Kasumi-1 (cell line): ENCODE measurements around the gene NPW.
A peak's percentile ranks its signal among the peaks of the same experiment; 100 is the strongest.
"Not testable (repeated sequence)": the region's sequence is repeated elsewhere in the genome, so short reads cannot be mapped to it uniquely, and the experiment has no call there.

Experiments
- DNase-seq, 2 experiments: peaks; one replicate each; lab custom pipeline; 2025; lab: John Stamatoyannopoulos, UW

The NPW gene

GRCh38 chr16:2002406-2003230 lies 17.0 kb upstream of the NPW start:
- DNase-seq, result no peak

GRCh38 chr16:2003231-2003826 lies 16.3 kb upstream of the NPW start:
- DNase-seq, result no peak

- peak; percentile 59 to 60 for DNase-seq
Observed at GRCh38 chr16:2003827-2004641, 15.6 kb upstream of the NPW start.

GRCh38 chr16:2004795-2005517 lies 14.6 kb upstream of the NPW start:
- no peak for DNase-seq

GRCh38 chr16:2005646-2006045 lies 13.9 kb upstream of the NPW start:
- no peak for DNase-seq

GRCh38 chr16:2006317-2006716 lies 13.3 kb upstream of the NPW start:
- no peak for DNase-seq

GRCh38 chr16:2007081-2007836 lies 12.3 kb upstream of the NPW start:
- DNase-seq, result no peak

- DNase-seq, result peak; percentile 24 to 38
Observed at GRCh38 chr16:2008009-2008526, 11.5 kb upstream of the NPW start.

- DNase-seq, result no peak
Observed at GRCh38 chr16:2008631-2009163, 10.9 kb upstream of the NPW start.

- DNase-seq, result no peak
Observed at GRCh38 chr16:2009164-2009711, 10.3 kb upstream of the NPW start.

GRCh38 chr16:2009791-2010510 lies 9.6 kb upstream of the NPW start, which contains the start of gene ZNF598:
ZNF598 (minus strand) TSS chr16:2009821.
- DNase-seq, result peak; percentile 30 to 37

GRCh38 chr16:2011726-2012125 lies 7.9 kb upstream of the NPW start:
- DNase-seq, result not testable (repeated sequence)

- no peak for DNase-seq
Observed at GRCh38 chr16:2013527-2013926, 6.1 kb upstream of the NPW start.

GRCh38 chr16:2015117-2015946 lies 4.3 kb upstream of the NPW start:
- DNase-seq, result no peak

- DNase-seq, result no peak
Observed at GRCh38 chr16:2015947-2016208, 3.7 kb upstream of the NPW start.

GRCh38 chr16:2016407-2016922 lies 3.1 kb upstream of the NPW start:
- no peak for DNase-seq

GRCh38 chr16:2019921-2020831 lies 591 bp downstream of the NPW start:
- DNase-seq, result no peak

- peak; percentile 29 to 38 for DNase-seq
Observed at GRCh38 chr16:2022723-2023091, 3.1 kb downstream of the NPW start.
